ENCODE results near the gene SPC25.
"Not testable (repeated sequence)": the region's sequence is repeated elsewhere in the genome, so short reads cannot be mapped to it uniquely, and the experiment has no call there.

Gene SPC25

DNA sequence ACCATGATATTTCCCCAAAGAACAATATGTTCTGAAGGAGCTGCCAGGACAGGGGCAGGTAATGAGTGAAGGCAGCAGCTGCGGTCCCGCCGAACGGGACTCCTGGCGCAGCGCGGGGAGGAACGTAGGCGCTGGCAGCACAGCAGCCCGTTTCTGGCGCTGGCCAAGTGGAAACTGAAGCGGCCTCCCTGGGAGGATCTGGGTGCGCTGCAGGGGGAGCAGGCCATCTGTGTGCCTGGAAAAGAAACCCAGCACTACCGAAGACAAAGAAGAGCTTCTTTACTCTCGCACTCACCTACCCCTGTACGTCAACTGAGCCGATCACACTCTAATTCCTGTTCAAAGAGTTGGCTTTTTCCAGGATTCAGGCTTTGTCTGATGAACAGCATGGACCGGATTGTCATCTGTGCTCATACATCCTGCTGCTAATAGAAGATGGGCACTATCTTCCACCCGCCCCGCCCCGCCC is 22.7 kb upstream of the SPC25 start:
- H3K9me3 Mint-ChIP-seq, result peaks cover 0 to 7% of the 10 kb centered on the region in 2 donors
- ATAC-seq, result peak; percentile 49
- H3K4me1 Mint-ChIP-seq, result peaks cover 11% of the 10 kb centered on the region
- DNase-seq, result no peak
- H3K27me3 Mint-ChIP-seq, result peaks cover 39% of the 10 kb centered on the region
- peak overlapping the region in 1 of 2 donors; percentile 63 for H3K27ac Mint-ChIP-seq
- peak overlapping the region; percentile 54 to 62 for H3K4me3 Mint-ChIP-seq

DNA sequence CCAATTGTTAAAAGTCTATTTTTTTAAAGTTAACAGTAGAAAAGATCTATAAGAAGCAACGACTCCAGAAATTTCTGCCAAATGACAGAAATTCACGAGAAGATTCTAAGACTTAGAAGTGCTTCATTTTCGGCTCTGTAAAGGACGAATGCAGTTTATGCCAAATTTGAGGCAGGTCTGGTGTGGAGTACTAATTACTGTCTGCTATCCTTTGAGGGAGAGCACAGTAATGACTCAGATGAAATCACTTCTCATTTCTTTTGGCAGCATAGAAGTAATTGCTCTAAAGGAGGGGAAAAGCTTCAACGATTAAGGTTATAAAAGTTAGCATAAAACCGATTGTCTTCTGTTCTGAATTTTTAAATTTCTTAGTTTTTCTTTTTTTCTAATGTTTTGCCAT is 22.2 kb upstream of the SPC25 start:
- H3K9me3 Mint-ChIP-seq, result peaks cover 0 to 7% of the 10 kb centered on the region in 2 donors
- peak overlapping the region; percentile 54 to 62 for H3K4me3 Mint-ChIP-seq

DNA sequence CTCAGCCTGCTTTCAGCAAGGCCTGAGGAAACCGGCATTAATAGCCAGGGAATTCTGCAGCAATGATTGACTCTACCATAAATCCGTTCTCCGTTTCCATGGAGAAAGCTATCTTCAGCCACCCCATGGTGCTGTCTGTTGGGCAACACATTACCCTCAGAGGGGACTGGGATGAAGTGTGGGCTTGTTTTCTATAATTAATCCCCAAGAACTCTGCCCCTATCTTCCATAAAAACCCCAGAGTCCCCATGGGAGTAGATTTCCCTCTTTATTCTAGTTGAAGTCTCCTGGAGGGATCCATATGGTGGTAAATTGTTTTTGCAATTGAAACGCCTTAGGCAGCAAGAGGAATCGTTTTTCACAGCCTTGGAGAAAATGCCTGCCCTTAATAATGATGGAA is 20.1 kb upstream of the SPC25 start:
- DNase-seq (no peak), ATAC-seq (no peak)
- peaks cover 0 to 7% of the 10 kb centered on the region in 2 donors for H3K9me3 Mint-ChIP-seq
- H3K27me3 Mint-ChIP-seq, result peaks cover 38% of the 10 kb centered on the region
- no peak overlapping the region for H3K4me3 Mint-ChIP-seq
- H3K27ac Mint-ChIP-seq, result no peak overlapping the region
- H3K4me1 Mint-ChIP-seq, result peaks cover 5% of the 10 kb centered on the region

More for the DNA sequence above, 22.2 kb upstream of the SPC25 start:
- Mint-ChIP-seq H3K4me1 (peaks cover 11% of the 10 kb centered on the region), H3K27me3 (peaks cover 38% of the 10 kb centered on the region), H3K27ac (peak overlapping the region in 1 of 2 donors; percentile 44)
- no peak for ATAC-seq
- no peak for DNase-seq

DNA sequence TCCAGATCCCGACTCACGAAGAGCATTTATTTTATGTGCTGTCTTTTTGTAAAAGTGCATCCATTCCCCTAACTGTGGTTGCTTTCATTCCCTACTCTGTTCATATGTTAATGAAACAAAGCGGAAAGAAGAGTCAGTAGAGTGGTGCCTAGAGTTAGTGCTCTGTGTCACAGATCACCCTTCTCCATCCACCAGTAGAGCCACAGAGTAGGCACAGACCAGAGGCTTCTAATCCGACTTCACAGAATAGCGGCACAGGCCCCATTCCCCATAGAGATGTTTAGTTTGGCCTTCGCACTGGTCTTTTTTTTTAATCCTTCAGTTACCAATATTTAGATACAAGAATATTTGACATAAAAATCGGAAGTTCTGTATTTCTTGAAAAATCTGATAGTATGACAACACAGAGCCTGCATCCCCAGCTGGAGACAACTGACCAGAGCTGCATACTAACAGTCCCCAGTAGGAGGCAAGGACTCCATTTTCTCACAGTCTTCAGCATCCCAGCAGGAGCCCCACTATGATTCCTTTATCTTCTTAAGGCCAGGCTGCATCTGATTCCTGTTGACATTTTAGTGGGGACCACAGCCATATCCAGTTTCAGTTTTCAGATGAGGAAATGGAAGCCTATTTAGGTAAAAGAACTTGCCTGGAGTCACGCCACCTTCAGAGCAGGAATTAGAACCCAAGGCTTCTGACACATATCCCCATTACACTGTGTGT is 17.9 kb upstream of the SPC25 start:
- Mint-ChIP-seq H3K27ac (no peak overlapping the region), H3K27me3 (peaks cover 26% of the 10 kb centered on the region), H3K4me1 (peaks cover 5% of the 10 kb centered on the region), H3K9me3 (no peaks in the 10 kb centered on the region), H3K4me3 (no peak overlapping the region)
- DNase-seq (no peak), ATAC-seq (no peak)

DNA sequence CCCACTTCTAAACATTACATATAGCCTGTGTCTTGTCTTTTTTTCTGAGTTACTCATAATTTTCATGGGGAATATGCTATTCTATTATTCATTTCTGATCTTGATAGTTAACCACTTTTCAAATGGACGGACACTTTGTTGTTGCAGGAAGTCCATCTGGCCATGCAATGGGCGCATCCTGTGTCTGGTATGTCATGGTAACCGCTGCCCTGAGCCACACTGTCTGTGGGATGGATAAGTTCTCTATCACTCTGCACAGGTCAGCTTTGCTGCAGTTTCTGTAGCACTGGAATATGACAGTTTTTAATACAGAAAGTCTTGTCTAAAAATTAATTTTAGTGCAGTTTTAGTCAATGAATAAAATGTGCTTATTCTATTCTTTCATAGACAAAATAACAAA is 14.1 kb upstream of the SPC25 start:
- H3K9me3 Mint-ChIP-seq, result no peaks in the 10 kb centered on the region
- H3K4me1 Mint-ChIP-seq, result no peaks in the 10 kb centered on the region
- no peak overlapping the region for H3K27ac Mint-ChIP-seq
- H3K4me3 Mint-ChIP-seq, result no peak overlapping the region
- no peak for DNase-seq
- no peaks in the 10 kb centered on the region for H3K27me3 Mint-ChIP-seq
- no peak for ATAC-seq

DNA sequence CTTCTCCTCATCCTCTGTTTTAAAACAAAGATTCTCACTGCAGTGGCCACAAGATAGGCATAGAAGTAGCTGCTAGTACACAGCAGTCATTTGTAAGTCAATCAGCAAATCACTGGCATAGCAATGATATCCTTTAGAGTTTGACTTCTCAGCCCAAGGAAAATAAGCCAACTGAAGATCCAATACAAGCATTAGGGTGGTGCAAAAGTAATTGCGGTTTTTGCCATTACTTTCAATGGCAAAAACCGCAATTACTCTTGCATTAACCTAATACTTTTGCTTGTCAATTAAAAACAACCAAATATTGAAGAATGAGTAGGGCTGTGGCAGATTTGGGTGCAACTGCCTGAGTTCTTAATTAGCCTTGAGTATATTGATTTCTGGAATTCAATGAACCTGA is 13.7 kb upstream of the SPC25 start:
- Mint-ChIP-seq H3K27ac (no peak overlapping the region), H3K27me3 (no peaks in the 10 kb centered on the region), H3K4me3 (no peak overlapping the region), H3K4me1 (no peaks in the 10 kb centered on the region), H3K9me3 (no peaks in the 10 kb centered on the region)
- DNase-seq (no peak), ATAC-seq (no peak)

DNA sequence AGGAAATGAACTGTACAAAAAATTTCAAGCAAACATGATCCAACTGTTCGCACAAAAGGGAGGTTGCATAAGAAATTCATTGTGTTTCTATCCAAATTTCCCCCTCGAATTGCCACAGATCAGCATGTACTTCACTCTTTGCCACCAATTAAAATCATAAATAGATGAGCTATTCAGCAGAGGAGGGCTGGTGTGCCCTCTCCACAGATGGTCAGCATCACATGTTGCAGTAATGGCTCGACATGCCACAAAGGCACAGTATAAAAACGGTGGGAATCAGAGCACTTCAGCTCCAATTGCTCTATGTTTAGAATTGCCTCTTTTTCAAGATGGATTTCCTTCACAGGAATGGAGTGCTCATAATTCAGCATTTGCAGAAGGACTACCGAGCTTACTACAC is 10.8 kb upstream of the SPC25 start, which contains the start of gene G6PC2:
TSS of gene G6PC2 (plus strand) at position 289 of the 400 bp plus-strand sequence. CDS start at position 330, 41 bp downstream.
- DNase-seq (no peak), ATAC-seq (no peak)
- Mint-ChIP-seq H3K27ac (no peak within 1 kb of the TSS), H3K4me3 (no peak within 1 kb of the TSS), H3K4me1 (no peaks in the 10 kb centered on the region), H3K27me3 (no peaks in the 10 kb centered on the region), H3K9me3 (no peaks in the 10 kb centered on the region)

DNA sequence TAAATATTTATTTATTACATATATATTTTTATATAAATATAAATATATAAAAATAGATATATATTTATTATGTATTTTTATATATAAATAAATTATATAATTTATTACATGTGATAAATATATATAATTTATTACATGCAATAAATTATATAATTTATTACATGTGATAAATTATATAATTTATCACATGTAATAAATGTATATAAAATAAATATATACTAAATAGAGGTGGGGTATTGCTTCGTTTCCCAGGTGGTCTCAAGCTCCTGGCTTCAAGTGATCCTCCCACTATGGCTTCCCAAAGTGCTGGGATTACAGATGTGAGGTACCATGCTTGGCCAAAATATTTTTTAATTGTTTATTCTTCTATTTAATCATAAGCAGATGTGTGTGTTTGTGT is 7.2 kb upstream of the SPC25 start:
- Mint-ChIP-seq H3K9me3 (no peaks in the 10 kb centered on the region), H3K27ac (no peak overlapping the region), H3K4me3 (no peak overlapping the region), H3K4me1 (no peaks in the 10 kb centered on the region), H3K27me3 (peaks cover 27% of the 10 kb centered on the region)
- ATAC-seq, result no peak
- no peak for DNase-seq

DNA sequence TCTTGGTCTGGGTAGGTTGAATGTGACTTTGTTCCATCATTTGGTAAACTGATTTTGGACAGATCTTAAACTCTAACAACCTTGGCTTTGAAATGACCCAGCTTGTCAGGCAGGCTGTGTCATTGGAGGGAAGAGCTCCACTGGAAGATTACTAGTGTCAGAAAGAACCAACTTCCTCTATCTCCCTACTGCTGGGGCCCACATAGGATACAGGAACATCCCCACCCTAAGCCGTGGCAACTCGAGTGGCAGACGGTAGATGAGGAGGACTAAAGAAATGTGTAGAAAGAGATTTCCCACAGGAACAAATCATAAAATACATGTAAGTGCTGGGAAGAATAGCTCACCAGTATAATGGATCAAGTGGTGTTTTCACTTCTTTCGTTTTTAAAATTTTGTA is 6.6 kb upstream of the SPC25 start:
- no peak overlapping the region for H3K27ac Mint-ChIP-seq
- no peak overlapping the region for H3K4me3 Mint-ChIP-seq
- H3K9me3 Mint-ChIP-seq, result no peaks in the 10 kb centered on the region
- H3K27me3 Mint-ChIP-seq, result peaks cover 27% of the 10 kb centered on the region
- no peak for DNase-seq
- no peaks in the 10 kb centered on the region for H3K4me1 Mint-ChIP-seq
- ATAC-seq, result no peak

DNA sequence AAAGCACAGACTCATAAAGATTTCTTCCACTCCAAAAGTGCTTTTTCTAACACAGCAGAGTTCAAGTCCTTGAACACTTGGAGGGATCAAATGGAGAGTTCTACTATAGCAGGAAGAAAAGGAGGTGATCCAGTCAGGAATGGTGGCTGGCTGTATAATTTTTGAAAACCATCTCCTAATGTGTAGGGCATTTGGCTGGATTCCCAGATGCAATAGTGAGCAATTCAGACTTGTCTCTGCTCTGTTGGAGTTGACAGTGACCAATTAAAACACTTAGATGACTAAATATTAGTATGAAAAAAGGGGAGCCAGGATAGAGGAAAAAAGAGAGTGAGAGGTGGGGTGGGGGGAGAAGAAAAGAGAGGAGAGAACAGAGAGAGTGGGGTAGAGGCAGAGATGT is 5.5 kb upstream of the SPC25 start:
- DNase-seq (no peak), ATAC-seq (no peak)
- Mint-ChIP-seq H3K4me3 (no peak overlapping the region), H3K4me1 (peaks cover 2% of the 10 kb centered on the region), H3K27me3 (peaks cover 27% of the 10 kb centered on the region), H3K9me3 (no peaks in the 10 kb centered on the region), H3K27ac (no peak overlapping the region)

DNA sequence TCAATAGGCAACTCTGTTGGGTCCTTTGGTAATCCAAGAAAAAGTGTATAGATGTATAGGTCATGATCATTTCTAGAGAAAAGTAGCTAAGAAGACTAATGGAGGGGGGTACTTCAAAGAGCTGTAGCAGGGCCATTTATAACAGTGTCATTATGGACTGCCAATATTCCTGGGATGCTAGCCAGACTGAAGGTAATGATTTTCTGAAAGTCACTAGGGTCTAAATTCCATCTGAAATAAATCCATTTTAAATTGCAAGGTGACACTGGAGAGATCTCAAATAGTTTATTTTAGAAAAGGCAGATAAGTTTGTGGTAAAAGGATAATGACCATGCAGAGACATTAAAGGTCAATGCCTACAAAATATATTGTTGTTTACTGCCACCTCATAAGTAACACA is 4.5 kb upstream of the SPC25 start:
- H3K9me3 Mint-ChIP-seq, result no peaks in the 10 kb centered on the region
- H3K27me3 Mint-ChIP-seq, result peaks cover 27% of the 10 kb centered on the region
- peaks cover 6% of the 10 kb centered on the region for H3K4me1 Mint-ChIP-seq
- ATAC-seq (no peak), DNase-seq (no peak)
- no peak overlapping the region for H3K27ac Mint-ChIP-seq
- no peak overlapping the region for H3K4me3 Mint-ChIP-seq

DNA sequence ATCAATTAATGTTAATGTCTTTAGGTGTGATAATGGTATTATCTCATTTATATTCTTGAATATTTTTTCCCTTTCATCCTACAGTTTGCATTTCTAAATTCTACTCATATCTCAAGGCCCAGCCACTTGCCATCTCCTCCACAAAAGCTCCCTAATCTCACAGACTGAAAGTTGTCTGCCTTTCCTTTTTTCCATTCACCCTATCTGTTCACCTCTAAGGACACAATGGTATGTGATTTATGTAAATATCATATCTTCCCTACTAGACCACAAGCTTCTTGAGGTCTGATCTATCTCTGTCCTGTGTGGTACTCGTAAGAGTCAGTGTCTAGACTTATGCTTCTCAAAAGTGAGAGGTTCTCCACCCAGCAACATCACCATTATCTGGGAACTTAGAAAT is 3.9 kb upstream of the SPC25 start:
- no peak for ATAC-seq
- H3K27me3 Mint-ChIP-seq, result peaks cover 27% of the 10 kb centered on the region
- no peaks in the 10 kb centered on the region for H3K9me3 Mint-ChIP-seq
- no peak overlapping the region for H3K27ac Mint-ChIP-seq
- DNase-seq, result no peak
- H3K4me3 Mint-ChIP-seq, result no peak overlapping the region
- H3K4me1 Mint-ChIP-seq, result peaks cover 6% of the 10 kb centered on the region

DNA sequence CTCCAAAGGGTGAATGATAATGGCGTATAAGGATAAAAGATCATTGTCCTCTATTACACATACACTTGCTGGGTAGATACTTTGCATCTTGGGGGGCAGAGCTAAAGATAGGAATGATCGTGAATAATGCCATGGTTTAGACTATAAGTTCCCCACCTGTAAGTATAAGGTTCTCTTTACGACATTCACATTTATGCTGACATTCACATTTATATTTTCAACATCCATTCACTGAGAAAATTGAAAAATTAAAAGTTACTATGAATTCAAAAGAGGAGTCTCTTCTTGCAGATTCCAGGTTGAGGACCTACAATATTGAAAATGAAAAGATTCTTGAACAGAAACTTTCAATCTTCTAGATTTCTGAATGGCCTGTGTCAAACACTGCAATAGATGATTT is 2.1 kb upstream of the SPC25 start:
- Mint-ChIP-seq H3K4me3 (no peak overlapping the region), H3K27ac (no peak overlapping the region), H3K4me1 (peaks cover 6% of the 10 kb centered on the region), H3K9me3 (no peaks in the 10 kb centered on the region), H3K27me3 (peaks cover 27% of the 10 kb centered on the region)
- DNase-seq, result no peak
- ATAC-seq, result no peak

DNA sequence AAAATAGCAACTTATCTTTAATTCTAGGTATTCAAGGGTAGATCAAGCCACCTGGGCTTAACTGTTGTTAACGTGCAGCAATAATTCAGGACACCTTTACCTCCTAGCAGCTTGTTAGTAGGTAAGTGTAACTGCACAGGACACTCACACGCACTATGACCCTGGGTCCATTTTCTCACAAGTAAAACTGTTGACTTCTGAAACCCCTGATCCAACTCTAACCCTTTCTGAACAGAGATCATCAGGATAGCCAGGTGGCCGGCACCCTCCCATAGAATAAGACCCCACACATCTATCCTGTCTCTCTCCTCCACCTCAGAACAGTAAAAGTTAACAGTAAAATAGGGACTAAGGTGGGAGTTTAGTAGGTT is 610 bp downstream of the SPC25 start:
- H3K9me3 Mint-ChIP-seq, result no peaks in the 10 kb centered on the region
- peaks cover 6% of the 10 kb centered on the region for H3K4me1 Mint-ChIP-seq
- H3K4me3 Mint-ChIP-seq, result peak overlapping the region; percentile 91 to 99
- peaks cover 17% of the 10 kb centered on the region for H3K27me3 Mint-ChIP-seq
- peak overlapping the region; percentile 99 for H3K27ac Mint-ChIP-seq
- no peak for ATAC-seq
- DNase-seq, result no peak

DNA sequence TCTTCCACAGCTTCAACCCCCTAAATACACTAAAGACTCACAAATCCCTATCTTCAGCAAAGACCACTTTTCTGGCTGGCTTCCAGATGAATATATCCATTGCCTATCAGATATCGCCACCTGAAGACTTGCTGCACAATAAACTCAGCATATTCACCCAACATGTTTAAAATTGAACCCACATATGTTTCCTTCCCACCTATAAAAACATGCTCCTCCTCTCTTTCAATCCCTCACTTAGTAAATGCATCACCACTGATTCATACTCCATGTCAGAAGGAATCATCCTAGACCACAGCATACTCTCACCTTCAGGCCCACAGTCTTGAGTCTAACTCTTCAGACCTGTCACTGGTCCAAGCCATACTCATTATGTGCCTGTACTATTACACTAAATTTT is 5.3 kb downstream of the SPC25 start:
- Mint-ChIP-seq H3K4me3 (no peak overlapping the region), H3K9me3 (no peaks in the 10 kb centered on the region), H3K27me3 (no peaks in the 10 kb centered on the region), H3K27ac (no peak overlapping the region), H3K4me1 (no peaks in the 10 kb centered on the region)
- ATAC-seq (peak; percentile 57), DNase-seq (no peak)

DNA sequence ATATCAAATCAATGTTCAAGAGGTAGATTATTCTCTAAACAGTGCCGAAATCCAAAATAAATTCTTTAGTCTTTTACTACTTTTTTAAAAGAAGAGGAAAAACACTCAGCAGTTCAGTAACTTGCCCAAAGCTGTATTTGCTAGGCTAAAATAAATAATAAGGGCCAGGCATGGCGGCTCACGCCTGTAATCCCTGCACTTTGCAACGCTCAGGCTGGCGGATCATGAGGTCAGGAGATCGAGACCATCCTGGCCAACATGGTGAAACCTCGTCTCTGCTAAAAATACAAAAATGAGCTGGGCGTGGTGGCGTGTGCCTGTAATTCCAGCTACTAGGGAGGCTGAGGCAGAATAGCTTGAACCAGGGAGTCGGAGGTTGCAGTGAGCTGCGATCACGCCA is 8.1 kb downstream of the SPC25 start:
- not testable (repeated sequence) for H3K27ac Mint-ChIP-seq, H3K4me1 Mint-ChIP-seq, H3K9me3 Mint-ChIP-seq, ATAC-seq, H3K4me3 Mint-ChIP-seq, DNase-seq, H3K27me3 Mint-ChIP-seq

All from stimulated activated naive CD8-positive, alpha-beta T cell treated with anti-CD3 and anti-CD28 coated beads, Interleukin-15, amount 100 ng/mL, for 72 hours (primary cell).